ENCODE measurements around the gene ANKRD45.
"Not testable (repeated sequence)": the region's sequence is repeated elsewhere in the genome, so short reads cannot be mapped to it uniquely, and the experiment has no call there.

ANKRD45 gene

GRCh38 chr1:173572201-173572873 is 97.3 kb downstream of the ANKRD45 start:
- peaks cover 6% of the 10 kb centered on the region for H3K9me3 Mint-ChIP-seq
- H3K4me1 Mint-ChIP-seq = peaks cover 3% of the 10 kb centered on the region
- no peak overlapping the region for H3K4me3 Mint-ChIP-seq
- no peak overlapping the region for H3K27ac Mint-ChIP-seq
- CTCF ChIA-PET = no interaction called here
- H3K27me3 Mint-ChIP-seq = no peaks in the 10 kb centered on the region
- peaks cover under 1% of the 10 kb centered on the region for H3K36me3 Mint-ChIP-seq
- no peak for DNase-seq

GRCh38 chr1:173570370-173571007 is 99.2 kb downstream of the ANKRD45 start:
- peaks cover 4% of the 10 kb centered on the region for H3K27me3 Mint-ChIP-seq
- CTCF ChIA-PET = no interaction called here
- H3K9me3 Mint-ChIP-seq = peaks cover 17% of the 10 kb centered on the region
- peaks cover 3% of the 10 kb centered on the region for H3K4me1 Mint-ChIP-seq
- no peak for DNase-seq
- H3K27ac Mint-ChIP-seq = no peak overlapping the region
- H3K4me3 Mint-ChIP-seq = no peak overlapping the region
- H3K36me3 Mint-ChIP-seq = peaks cover 7% of the 10 kb centered on the region

- Mint-ChIP-seq H3K27me3 (peaks cover 4% of the 10 kb centered on the region), H3K4me3 (no peak overlapping the region), H3K27ac (no peak overlapping the region), H3K9me3 (peaks cover 17% of the 10 kb centered on the region), H3K4me1 (peaks cover 3% of the 10 kb centered on the region), H3K36me3 (peaks cover 7% of the 10 kb centered on the region)
- no peak for DNase-seq
- CTCF ChIA-PET = no interaction called here
Measured at GRCh38 chr1:173568483-173568882, 101.2 kb downstream of the ANKRD45 start.

GRCh38 chr1:173563846-173564245 is 105.8 kb downstream of the ANKRD45 start:
- Mint-ChIP-seq H3K9me3 (peaks cover 17% of the 10 kb centered on the region), H3K36me3 (peaks cover 12% of the 10 kb centered on the region)
- DNase-seq, H3K27ac Mint-ChIP-seq, H3K4me1 Mint-ChIP-seq, H3K4me3 Mint-ChIP-seq, CTCF ChIA-PET, H3K27me3 Mint-ChIP-seq: not testable (repeated sequence)

GRCh38 chr1:173562813-173563212 is 106.8 kb downstream of the ANKRD45 start:
- H3K27ac Mint-ChIP-seq = no peak overlapping the region
- peaks cover 12% of the 10 kb centered on the region for H3K4me1 Mint-ChIP-seq
- H3K4me3 Mint-ChIP-seq = no peak overlapping the region
- CTCF ChIA-PET = no interaction called here
- H3K9me3 Mint-ChIP-seq = peaks cover 14% of the 10 kb centered on the region
- no peak for DNase-seq
- peaks cover 8% of the 10 kb centered on the region for H3K27me3 Mint-ChIP-seq
- peaks cover 12% of the 10 kb centered on the region for H3K36me3 Mint-ChIP-seq

- CTCF ChIA-PET = no interaction called here
- Mint-ChIP-seq H3K27ac (no peak overlapping the region), H3K27me3 (peaks cover 4% of the 10 kb centered on the region), H3K4me1 (peaks cover 13% of the 10 kb centered on the region), H3K9me3 (peaks cover 2% of the 10 kb centered on the region), H3K4me3 (no peak overlapping the region), H3K36me3 (peaks cover 8% of the 10 kb centered on the region)
- no peak for DNase-seq
Measured at GRCh38 chr1:173561263-173561662, 108.4 kb downstream of the ANKRD45 start.

- Mint-ChIP-seq H3K36me3 (peaks cover 5% of the 10 kb centered on the region), H3K4me1 (peaks cover 19% of the 10 kb centered on the region), H3K9me3 (no peaks in the 10 kb centered on the region), H3K27me3 (peaks cover 4% of the 10 kb centered on the region), H3K27ac (peak overlapping the region; percentile 17), H3K4me3 (no peak overlapping the region)
- CTCF ChIA-PET = no interaction called here
- DNase-seq = no peak
Measured at GRCh38 chr1:173560285-173560880, 109.3 kb downstream of the ANKRD45 start.
